Thoracic aorta (tissue), 2 donors: ENCODE results near the gene ADRM1. TPM values are rescaled to one million over a fixed set of nuclear protein-coding genes. Genes with fewer than 3 reads are reported as not detected.

ENCODE experiments used
- ATAC-seq: fragments of 150-250 bp; one replicate; pipeline ENCODE4 v1.8.0; 2017; ENCODE audit warnings: low read depth; ENCODE audit not compliant: insufficient number of reproducible peaks, low FRiP score
- DNase-seq: peaks from one replicate; pipeline ENCODE4 v3.0.0-alpha.2; 2020; ENCODE audit warnings: low spot score
- H3K27ac ChIP-seq, 2 donors: fragments of 200-600 bp; sonication (generic); 1 replicate in 1 of 2; 2 replicates in 1 of 2; pipeline ENCODE4 v1.5.1; 2016; ENCODE audit warnings: mild to moderate bottlenecking in 2 of 2, moderate library complexity in 2 of 2
- H3K27me3 ChIP-seq: fragments of 200-600 bp; sonication (generic); replicated peaks from 2 replicates; pipeline ENCODE4 v1.6.0; 2016; ENCODE audit warnings: mild to moderate bottlenecking; ENCODE audit not compliant: insufficient read depth
- H3K36me3 ChIP-seq: fragments of 200-600 bp; sonication (generic); one replicate; pipeline ENCODE4 v1.5.1; 2016
- H3K4me1 ChIP-seq, 2 donors: fragments of 200-600 bp; sonication (generic); 1 replicate in 1 of 2; 2 replicates in 1 of 2; pipeline versions ENCODE4 v1.5.1 to v1.6.0; 2016; ENCODE audit warnings: low read depth in 2 of 2, mild to moderate bottlenecking in 1 of 2; ENCODE audit not compliant: control insufficient read depth in 1 of 2
- H3K4me3 ChIP-seq: fragments of 200-600 bp; sonication (generic); 2 replicates; pipeline ENCODE4 v1.5.1; 2016; ENCODE audit warnings: mild to moderate bottlenecking
- H3K9me3 ChIP-seq: fragments of 200-600 bp; sonication (generic); 2 replicates; pipeline ENCODE4 v1.5.1; 2016
- CTCF ChIP-seq: fragments of 200-600 bp; sonication (generic); IDR thresholded peaks from one replicate; pipeline ENCODE4 v1.5.1; 2019; ENCODE audit warnings: antibody characterized with exemption
- total RNA-seq, 2 donors: library from RNA; depleted of rRNA; stranded (reverse); fragments of >200 nt; gene quantifications; one replicate each; pipeline versions ENCODE4 v1.1.0 to v1.2.3, GENCODE V29; 2016

Gene ADRM1
- total RNA-seq, 2 donors from 2014 or later: 98.8 to 113 TPM

GRCh38 chr20:62276439-62276838, 26.4 kb upstream of the ADRM1 start:
- no peak for TF ChIP-seq CTCF
- H3K27me3 ChIP-seq: no peaks in the 10 kb centered on the region
- no peaks in the 10 kb centered on the region for H3K9me3 ChIP-seq
- ATAC-seq: no peak
- H3K36me3 ChIP-seq: peaks cover 57% of the 10 kb centered on the region
- H3K4me1 ChIP-seq: peaks cover 0 to 7% of the 10 kb centered on the region in 2 donors
- DNase-seq: no peak
- no peak overlapping the region for H3K27ac ChIP-seq
- no peak overlapping the region for H3K4me3 ChIP-seq

GRCh38 chr20:62277253-62277652, 25.5 kb upstream of the ADRM1 start:
- DNase-seq (no peak), ATAC-seq (no peak)
- Histone ChIP-seq H3K4me3 (no peak overlapping the region), H3K27me3 (no peaks in the 10 kb centered on the region), H3K4me1 (peaks cover 0 to 7% of the 10 kb centered on the region in 2 donors), H3K9me3 (no peaks in the 10 kb centered on the region), H3K27ac (no peak overlapping the region), H3K36me3 (peaks cover 55% of the 10 kb centered on the region)
- no peak for TF ChIP-seq CTCF

- ATAC-seq: no peak
- H3K4me3 ChIP-seq: no peak overlapping the region
- DNase-seq: no peak
- no peaks in the 10 kb centered on the region for H3K27me3 ChIP-seq
- H3K27ac ChIP-seq: no peak overlapping the region
- no peaks in the 10 kb centered on the region for H3K9me3 ChIP-seq
- H3K36me3 ChIP-seq: peaks cover 57% of the 10 kb centered on the region
- no peak for TF ChIP-seq CTCF
- H3K4me1 ChIP-seq: peaks cover 0 to 7% of the 10 kb centered on the region in 2 donors
Observed at GRCh38 chr20:62280303-62280702, 22.5 kb upstream of the ADRM1 start.

- Histone ChIP-seq H3K36me3 (peaks cover 61% of the 10 kb centered on the region), H3K9me3 (no peaks in the 10 kb centered on the region), H3K27me3 (no peaks in the 10 kb centered on the region), H3K4me3 (no peak overlapping the region), H3K27ac (no peak overlapping the region), H3K4me1 (peaks cover 0 to 7% of the 10 kb centered on the region in 2 donors)
- DNase-seq: no peak
- TF ChIP-seq CTCF: no peak
- ATAC-seq: no peak
Observed at GRCh38 chr20:62281161-62281933, 21.4 kb upstream of the ADRM1 start.

GRCh38 chr20:62282103-62282502, 20.7 kb upstream of the ADRM1 start:
- H3K4me1 ChIP-seq: peaks cover 0 to 4% of the 10 kb centered on the region in 2 donors
- ATAC-seq: no peak
- no peaks in the 10 kb centered on the region for H3K27me3 ChIP-seq
- DNase-seq: no peak
- TF ChIP-seq CTCF: no peak
- no peak overlapping the region for H3K4me3 ChIP-seq
- peaks cover 65% of the 10 kb centered on the region for H3K36me3 ChIP-seq
- H3K27ac ChIP-seq: no peak overlapping the region
- H3K9me3 ChIP-seq: no peaks in the 10 kb centered on the region
